Activated B cell treated with CpG ODN at 0.5 μM for 24 hours (primary cell): ENCODE measurements around the gene DCD. TPM values are rescaled to one million over a fixed set of nuclear protein-coding genes. Genes with fewer than 3 reads are reported as not detected.

ENCODE experiments used
- ATAC-seq: fragments of 200-7000 bp; cut with Tn5 transposase; one replicate; pipeline ENCODE4 v1.10.0; 2021; ENCODE audit warnings: low read depth, mild to moderate bottlenecking, moderate library complexity
- CTCF ChIA-PET: fragments of 350-600 bp; sonication (Branson Sonifier 250); formaldehyde crosslinking; loops from one replicate; lab custom pipeline; 2021; ENCODE audit warnings: antibody characterized with exemption; lab: Charles Lee
- POLR2A ChIA-PET: fragments of 350-600 bp; sonication (Branson Sonifier 250); formaldehyde crosslinking; loops from one replicate; lab custom pipeline; 2021; ENCODE audit warnings: antibody characterized with exemption; lab: Charles Lee
- DNase-seq: peaks from one replicate; pipeline ENCODE4 v3.0.0; 2022
- H3K27ac Mint-ChIP-seq: one replicate; pipeline ENCODE4 v1.8.0; 2020; ENCODE audit warnings: mixed read lengths
- H3K27me3 Mint-ChIP-seq: one replicate; pipeline ENCODE4 v1.8.0; 2021; ENCODE audit warnings: mixed read lengths
- H3K36me3 Mint-ChIP-seq: one replicate; pipeline ENCODE4 v1.8.0; 2021; ENCODE audit warnings: low read depth, mixed read lengths
- H3K4me1 Mint-ChIP-seq: one replicate; pipeline ENCODE4 v1.8.0; 2021; ENCODE audit warnings: mixed read lengths
- H3K4me3 Mint-ChIP-seq: one replicate; pipeline ENCODE4 v1.8.0; 2020; ENCODE audit warnings: mild to moderate bottlenecking, mixed read lengths
- H3K9me3 Mint-ChIP-seq: one replicate; pipeline ENCODE4 v1.8.0; 2020; ENCODE audit warnings: mixed read lengths
- intact Hi-C: fragments of 100-400 bp; cut with micrococcal nuclease; formaldehyde crosslinking; loops from one replicate; pipeline ENCODE4 v1.15.1; 2024
- total RNA-seq: library from RNA; stranded (reverse); gene quantifications from 2 replicates; pipeline ENCODE4 v1.2.3, GENCODE V29; 2022
- TF ChIP-seq, protein P1 (sequence below): fragments of 200-600 bp; IDR thresholded peaks from one replicate; pipeline ENCODE4 v1.8.0; 2022; ENCODE audit warnings: antibody characterized with exemption, mild to moderate bottlenecking

DCD gene
- total RNA-seq, 1 donor from 2014 or later = not detected

DNA sequence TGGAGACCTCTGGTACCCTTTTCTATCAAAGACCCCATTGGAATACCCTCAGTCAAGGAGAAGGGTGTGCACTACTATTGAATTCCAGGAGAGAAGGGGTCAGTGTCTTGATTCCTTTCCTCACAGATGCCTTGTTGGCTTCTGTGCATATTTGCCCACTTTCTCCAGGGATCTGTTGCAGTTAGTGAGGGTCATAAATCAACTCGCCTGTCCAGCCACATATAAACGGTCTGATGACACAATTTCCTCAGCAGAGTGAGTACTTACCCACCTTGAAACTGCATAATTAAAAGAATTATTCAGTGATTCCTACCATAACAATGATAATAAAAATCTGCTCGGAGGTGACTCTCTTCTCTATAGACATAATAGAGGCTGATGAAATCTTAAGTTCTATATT, 13.9 kb upstream of the DCD start:
- intact Hi-C loops = no loop called here
- ChIA-PET POLR2A (no interaction called here), CTCF (no interaction called here)
- H3K27ac Mint-ChIP-seq = no peak overlapping the region
- peaks cover 5% of the 10 kb centered on the region for H3K27me3 Mint-ChIP-seq
- ATAC-seq = no peak
- H3K4me1 Mint-ChIP-seq = no peaks in the 10 kb centered on the region
- no peak for DNase-seq
- no peaks in the 10 kb centered on the region for H3K36me3 Mint-ChIP-seq
- H3K4me3 Mint-ChIP-seq = no peak overlapping the region
- H3K9me3 Mint-ChIP-seq = no peaks in the 10 kb centered on the region
- TF ChIP-seq, protein P1, sequence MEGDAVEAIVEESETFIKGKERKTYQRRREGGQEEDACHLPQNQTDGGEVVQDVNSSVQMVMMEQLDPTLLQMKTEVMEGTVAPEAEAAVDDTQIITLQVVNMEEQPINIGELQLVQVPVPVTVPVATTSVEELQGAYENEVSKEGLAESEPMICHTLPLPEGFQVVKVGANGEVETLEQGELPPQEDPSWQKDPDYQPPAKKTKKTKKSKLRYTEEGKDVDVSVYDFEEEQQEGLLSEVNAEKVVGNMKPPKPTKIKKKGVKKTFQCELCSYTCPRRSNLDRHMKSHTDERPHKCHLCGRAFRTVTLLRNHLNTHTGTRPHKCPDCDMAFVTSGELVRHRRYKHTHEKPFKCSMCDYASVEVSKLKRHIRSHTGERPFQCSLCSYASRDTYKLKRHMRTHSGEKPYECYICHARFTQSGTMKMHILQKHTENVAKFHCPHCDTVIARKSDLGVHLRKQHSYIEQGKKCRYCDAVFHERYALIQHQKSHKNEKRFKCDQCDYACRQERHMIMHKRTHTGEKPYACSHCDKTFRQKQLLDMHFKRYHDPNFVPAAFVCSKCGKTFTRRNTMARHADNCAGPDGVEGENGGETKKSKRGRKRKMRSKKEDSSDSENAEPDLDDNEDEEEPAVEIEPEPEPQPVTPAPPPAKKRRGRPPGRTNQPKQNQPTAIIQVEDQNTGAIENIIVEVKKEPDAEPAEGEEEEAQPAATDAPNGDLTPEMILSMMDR = no peak

- ATAC-seq (no peak), DNase-seq (no peak)
- Mint-ChIP-seq H3K36me3 (no peaks in the 10 kb centered on the region), H3K27me3 (peaks cover 7% of the 10 kb centered on the region), H3K4me1 (no peaks in the 10 kb centered on the region), H3K4me3 (no peak overlapping the region), H3K27ac (no peak overlapping the region), H3K9me3 (no peaks in the 10 kb centered on the region)
- ChIA-PET POLR2A (no interaction called here), CTCF (no interaction called here)
- intact Hi-C loops = no loop called here
- TF ChIP-seq, protein P1 = no peak
Observed at GRCh38 chr12:54661048-54661447, 12.9 kb upstream of the DCD start.

GRCh38 chr12:54660320-54660962, 12.3 kb upstream of the DCD start:
- DNase-seq = no peak
- POLR2A ChIA-PET = no interaction called here
- CTCF ChIA-PET = no interaction called here
- H3K4me3 Mint-ChIP-seq = no peak overlapping the region
- H3K36me3 Mint-ChIP-seq = no peaks in the 10 kb centered on the region
- no peaks in the 10 kb centered on the region for H3K4me1 Mint-ChIP-seq
- H3K27ac Mint-ChIP-seq = no peak overlapping the region
- TF ChIP-seq, protein P1 = no peak
- H3K9me3 Mint-ChIP-seq = no peaks in the 10 kb centered on the region
- ATAC-seq = no peak
- intact Hi-C loops = no loop called here
- peaks cover 7% of the 10 kb centered on the region for H3K27me3 Mint-ChIP-seq

DNA sequence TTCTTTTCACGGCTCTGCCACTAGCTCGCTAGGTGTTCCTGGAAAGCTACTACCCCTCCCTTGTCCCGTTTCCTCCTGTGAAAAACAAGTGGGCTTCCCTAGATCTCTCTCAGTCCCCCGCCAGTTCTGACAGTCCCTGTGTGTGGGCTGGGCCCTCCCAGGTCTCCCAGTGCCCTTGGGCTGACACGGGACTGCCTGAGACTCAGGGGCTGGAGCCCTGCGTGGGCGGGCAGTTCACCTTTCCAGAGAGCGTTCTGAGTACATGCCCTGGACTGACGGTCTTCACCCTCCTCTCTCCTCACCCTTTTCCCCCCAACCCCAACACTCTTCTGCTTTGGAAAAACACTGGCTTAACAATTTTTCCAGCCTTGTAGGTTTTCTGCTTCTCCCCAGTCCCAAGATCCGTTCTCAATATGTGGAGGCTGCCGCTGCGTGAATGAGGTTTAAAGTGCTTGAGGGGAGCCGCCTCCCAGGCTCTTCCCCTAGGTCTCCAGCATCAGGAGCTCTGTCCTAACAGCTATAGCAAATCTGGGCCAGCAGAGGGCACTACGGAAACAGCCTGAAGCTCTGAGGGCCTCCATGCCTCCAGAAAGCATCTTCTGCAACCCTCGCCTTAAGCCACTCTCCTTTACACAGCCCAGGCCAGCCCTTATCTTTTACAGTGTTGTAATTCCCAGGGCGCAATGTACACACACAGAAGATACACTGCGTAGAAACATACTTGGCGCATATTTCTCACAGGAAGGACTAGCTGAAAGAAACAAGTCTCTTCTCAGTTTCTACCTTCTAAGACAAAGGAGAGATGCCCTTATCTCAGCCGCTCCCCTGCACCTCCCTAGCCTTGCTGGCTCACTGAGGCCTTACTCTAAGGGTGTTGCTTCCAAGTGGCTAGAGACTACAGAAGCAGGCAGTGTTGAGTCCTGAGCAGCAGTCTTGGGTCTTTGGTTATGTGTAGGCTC, 10.4 kb upstream of the DCD start:
- H3K27me3 Mint-ChIP-seq = peaks cover 9% of the 10 kb centered on the region
- no peak overlapping the region for H3K4me3 Mint-ChIP-seq
- TF ChIP-seq, protein P1 = no peak
- no peak for ATAC-seq
- DNase-seq = no peak
- no peaks in the 10 kb centered on the region for H3K36me3 Mint-ChIP-seq
- H3K4me1 Mint-ChIP-seq = no peaks in the 10 kb centered on the region
- POLR2A ChIA-PET = no interaction called here
- no peak overlapping the region for H3K27ac Mint-ChIP-seq
- intact Hi-C loops = no loop called here
- CTCF ChIA-PET = interaction anchor here (1.5 kb wide), 1 partner anchor 21 kb away, joined by 5 read pairs; no protein-coding TSS in a partner anchor
- H3K9me3 Mint-ChIP-seq = no peaks in the 10 kb centered on the region

DNA sequence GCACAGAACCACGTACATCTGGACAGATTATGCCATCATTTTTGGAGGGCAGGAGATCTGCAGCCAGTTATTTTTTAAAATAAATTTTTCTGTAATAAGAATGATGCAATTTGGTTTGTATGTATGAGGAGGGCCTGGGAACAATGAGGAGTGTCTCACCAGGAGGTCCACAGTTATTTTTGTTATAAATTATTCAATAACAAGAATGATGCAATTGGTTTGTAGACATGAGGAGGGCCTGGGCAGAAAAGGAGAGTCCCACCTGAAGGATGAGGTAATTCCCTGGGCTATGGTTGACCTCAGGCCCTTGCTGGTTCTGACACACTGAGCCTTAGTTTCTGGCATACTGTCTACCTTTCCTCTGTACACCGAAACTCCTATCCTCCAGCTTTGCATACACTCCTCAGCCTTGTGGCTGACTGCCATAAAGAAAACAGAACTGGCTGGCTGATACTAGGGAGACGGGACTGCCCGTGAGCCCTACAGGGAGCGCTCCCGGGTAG, 9.0 kb upstream of the DCD start:
- POLR2A ChIA-PET = no interaction called here
- no peaks in the 10 kb centered on the region for H3K36me3 Mint-ChIP-seq
- H3K27ac Mint-ChIP-seq = no peak overlapping the region
- H3K4me3 Mint-ChIP-seq = no peak overlapping the region
- no peaks in the 10 kb centered on the region for H3K9me3 Mint-ChIP-seq
- ATAC-seq = no peak
- intact Hi-C loops = no loop called here
- CTCF ChIA-PET = no interaction called here
- H3K4me1 Mint-ChIP-seq = no peaks in the 10 kb centered on the region
- DNase-seq = no peak
- peaks cover 18% of the 10 kb centered on the region for H3K27me3 Mint-ChIP-seq
- TF ChIP-seq, protein P1 = no peak
